HG02981 (cell line): ENCODE measurements around the gene SORL1.
A peak's percentile ranks its signal among the peaks of the same experiment; 100 is the strongest.

Source experiments
- ATAC-seq: cut with Tn5 transposase; IDR thresholded peaks from one replicate; pipeline ENCODE4 v1.9.1; 2021; ENCODE audit warnings: mild to moderate bottlenecking, moderate library complexity; ENCODE audit not compliant: unreplicated experiment

SORL1 gene

DNA sequence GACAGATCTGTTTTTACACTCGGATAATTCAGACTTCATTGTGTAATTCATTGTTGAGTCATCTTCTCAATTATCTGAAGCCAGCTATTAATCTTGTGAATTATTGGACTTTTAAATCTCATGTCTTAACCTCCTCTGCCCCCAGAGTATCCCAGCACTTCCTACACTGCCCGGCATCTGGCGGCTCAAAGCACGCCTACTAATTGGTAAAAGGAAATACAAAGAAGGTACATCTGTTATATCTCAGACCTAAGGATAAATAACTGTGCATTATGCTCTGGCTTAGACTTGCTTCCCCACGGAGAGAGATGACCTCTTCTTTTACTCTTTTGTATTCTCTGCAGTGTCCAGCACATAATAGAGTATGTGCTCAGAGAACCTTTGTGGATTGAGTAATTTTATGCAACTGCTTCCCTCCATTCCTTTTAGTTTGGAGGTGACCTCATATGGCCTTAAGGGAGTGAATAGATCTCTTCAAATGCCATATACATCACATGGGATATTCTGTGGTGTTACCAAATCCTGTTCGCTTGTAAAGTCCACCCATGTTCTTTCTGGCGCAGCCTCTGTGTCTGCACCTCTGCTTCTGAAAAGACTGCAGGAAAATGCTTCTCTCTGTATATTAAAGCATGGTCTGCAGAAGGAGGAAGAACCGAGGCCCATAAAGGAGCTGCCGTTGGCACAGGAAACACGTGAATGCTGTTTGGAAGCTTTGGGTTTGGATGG lies 126.3 kb downstream of the SORL1 start:
- no peak for ATAC-seq

- no peak for ATAC-seq
Measured at GRCh38 chr11:121580154-121580553, 128.0 kb downstream of the SORL1 start.

DNA sequence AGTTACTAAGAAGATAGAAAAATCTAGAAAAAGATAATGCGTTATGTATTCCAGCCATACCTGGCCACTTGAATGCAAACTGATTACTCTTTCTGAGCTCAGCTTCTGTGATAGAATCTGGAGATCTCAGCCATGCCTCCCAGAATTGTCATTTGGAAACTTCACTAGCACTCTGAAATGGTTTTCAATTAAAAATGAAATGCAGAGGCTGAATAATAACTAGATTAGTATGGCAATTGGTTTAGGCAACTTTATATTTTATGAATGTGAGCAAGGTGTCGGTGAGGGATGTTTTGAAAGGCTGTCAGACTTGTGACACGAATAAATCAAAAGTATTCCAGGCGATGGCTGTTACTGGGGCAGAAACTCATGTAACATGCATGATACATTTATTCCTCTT lies 129.5 kb downstream of the SORL1 start:
- ATAC-seq: no peak

- ATAC-seq: no peak
Measured at GRCh38 chr11:121582296-121582695, 130.2 kb downstream of the SORL1 start.

- no peak for ATAC-seq
Measured at GRCh38 chr11:121583825-121584224, 131.7 kb downstream of the SORL1 start.

DNA sequence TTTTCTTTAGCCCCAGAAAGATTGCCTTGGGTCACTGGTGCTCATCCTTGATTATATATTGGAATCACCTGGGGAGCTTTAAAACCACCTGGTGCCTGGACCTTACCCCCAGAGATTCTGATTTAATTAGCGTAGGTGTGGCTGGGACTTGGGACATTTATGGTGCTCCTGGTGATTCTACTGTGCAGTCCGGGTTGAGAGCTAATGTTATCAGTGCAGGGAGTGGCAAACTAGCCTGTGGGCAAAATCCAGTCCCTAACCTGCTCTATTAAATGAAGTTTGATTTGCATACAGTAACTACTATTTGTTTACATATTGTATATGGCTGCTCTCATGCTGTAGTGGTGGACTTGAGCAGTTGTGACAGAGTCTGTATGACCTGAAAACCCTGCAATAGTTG lies 134.6 kb downstream of the SORL1 start:
- ATAC-seq: no peak

DNA sequence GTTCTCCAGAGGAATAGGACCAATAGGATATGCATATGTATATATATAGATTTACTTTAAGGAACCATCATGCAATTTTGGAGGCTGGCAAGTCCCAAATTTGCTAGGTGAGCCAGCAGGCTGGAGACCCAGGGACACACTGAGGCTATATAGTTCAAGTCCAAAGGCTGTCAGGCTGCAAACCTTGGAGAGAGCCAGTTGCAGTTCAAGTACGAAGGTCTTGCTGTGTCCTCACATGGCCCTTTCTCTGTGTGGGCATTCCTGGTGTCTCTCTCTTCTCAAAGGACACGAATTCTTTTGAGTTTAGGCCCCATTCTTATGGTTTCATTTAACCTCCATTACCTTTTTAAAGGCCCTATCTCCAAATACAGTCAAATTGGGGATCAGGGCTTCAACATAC lies 135.1 kb downstream of the SORL1 start:
- no peak for ATAC-seq

DNA sequence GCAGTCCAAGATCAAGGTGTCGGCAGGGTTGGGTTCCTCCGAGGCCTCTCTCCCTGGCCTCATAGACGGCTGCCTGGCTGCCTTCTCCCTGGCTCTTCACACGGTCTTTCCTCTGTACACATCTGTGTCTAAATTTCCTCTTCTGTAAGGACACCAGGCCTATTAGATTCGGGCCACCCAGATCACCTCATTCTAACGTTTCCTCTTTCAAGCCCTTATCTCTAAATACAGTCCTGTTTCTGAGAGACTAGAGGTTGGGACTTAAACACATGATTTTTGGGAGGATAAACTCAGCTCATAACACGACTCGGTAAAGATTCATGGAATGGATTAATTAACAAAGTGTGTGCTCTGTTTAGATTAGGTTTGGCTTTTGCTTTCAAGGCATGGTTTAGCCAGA lies 136.6 kb downstream of the SORL1 start:
- no peak for ATAC-seq

DNA sequence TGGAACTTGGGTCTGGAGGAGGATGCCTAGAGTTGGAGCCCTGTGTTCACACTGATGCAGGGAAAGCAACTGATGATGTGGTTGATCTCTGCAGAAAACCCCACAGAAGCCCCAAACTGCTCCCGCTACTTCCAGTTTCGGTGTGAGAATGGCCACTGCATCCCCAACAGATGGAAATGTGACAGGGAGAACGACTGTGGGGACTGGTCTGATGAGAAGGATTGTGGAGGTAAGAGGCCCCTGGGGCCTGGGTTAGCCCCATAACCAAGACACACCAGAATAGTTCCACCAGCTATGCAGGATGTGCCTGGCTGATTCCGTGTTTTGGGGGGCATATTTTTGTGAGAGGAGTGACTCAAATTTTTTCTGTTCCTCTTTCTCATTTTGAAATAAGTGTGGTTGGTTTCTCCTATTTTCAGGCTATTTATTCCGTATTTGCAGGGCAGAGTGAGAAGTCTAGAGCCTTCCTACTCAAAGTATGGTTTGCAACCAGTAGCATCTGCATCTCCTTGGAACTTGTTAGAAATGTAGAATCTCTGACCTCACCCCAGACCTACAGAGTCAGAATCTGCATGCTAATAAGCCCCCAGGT lies 137.9 kb downstream of the SORL1 start:
- peak; percentile 80 for ATAC-seq

DNA sequence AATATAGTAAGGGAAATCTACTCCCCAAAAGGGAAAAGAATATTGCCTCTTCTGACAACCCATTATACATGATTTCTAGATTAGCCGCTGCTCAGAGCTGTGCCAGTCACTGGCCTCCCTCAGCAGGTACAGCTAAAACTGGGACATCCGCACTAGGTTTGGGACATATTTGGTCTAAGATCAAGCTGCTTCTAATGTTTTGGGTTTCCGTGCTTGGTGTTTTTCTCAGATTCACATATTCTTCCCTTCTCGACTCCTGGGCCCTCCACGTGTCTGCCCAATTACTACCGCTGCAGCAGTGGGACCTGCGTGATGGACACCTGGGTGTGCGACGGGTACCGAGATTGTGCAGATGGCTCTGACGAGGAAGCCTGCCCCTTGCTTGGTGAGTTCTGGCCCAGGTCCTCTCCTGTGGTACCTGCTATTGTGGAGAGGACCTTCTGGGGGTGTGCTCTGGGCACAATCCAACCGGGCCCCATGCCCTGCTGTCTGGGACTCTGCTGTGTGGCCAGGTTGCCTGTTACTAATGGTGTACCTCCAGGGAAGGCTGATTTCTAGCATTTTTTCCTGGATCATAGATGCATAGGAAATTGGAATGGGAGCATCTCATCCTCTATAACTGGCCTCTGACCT lies 138.8 kb downstream of the SORL1 start:
- no peak for ATAC-seq

GRCh38 chr11:121591405-121592033 lies 139.4 kb downstream of the SORL1 start:
- no peak for ATAC-seq

GRCh38 chr11:121592708-121593107 lies 140.6 kb downstream of the SORL1 start:
- no peak for ATAC-seq

DNA sequence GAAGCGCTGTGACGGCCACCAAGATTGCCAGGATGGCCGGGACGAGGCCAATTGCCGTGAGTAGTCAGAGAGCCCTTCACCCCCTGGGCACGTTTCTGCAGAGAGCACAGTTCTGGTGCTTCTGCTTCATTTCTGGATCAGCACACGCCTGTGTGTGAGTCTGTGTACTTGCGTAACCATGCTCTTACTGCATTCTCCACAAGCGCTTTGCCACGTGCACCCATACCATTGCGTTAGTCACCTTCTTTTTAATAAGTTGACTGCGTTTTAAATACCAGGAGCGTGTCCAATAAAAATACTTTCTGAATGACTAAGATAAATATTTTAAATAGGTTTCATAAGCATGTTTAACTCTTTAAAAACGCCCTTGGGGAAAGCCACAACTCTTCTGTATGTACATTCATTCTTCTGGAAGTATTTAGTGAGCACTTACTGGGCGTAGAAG lies 143.6 kb downstream of the SORL1 start:
- no peak for ATAC-seq

- ATAC-seq: no peak
Measured at GRCh38 chr11:121596195-121597155, 144.4 kb downstream of the SORL1 start.

GRCh38 chr11:121603316-121603715 lies 151.2 kb downstream of the SORL1 start:
- no peak for ATAC-seq

DNA sequence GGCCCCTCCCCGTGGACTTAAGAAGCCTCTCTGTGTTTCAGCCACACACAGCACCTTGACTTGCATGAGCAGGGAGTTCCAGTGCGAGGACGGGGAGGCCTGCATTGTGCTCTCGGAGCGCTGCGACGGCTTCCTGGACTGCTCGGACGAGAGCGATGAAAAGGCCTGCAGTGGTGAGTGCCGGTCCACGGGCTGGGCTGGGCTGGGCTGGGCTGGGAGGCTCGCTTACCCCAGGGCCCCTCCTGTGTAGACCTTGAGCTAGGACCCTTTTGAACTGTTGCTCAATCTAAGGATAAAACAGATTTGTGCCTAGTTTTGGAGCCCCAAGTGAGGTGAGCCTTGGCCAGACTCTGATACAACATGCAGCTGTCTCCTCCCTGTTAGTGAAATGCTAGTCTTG lies 152.0 kb downstream of the SORL1 start:
- ATAC-seq: no peak

DNA sequence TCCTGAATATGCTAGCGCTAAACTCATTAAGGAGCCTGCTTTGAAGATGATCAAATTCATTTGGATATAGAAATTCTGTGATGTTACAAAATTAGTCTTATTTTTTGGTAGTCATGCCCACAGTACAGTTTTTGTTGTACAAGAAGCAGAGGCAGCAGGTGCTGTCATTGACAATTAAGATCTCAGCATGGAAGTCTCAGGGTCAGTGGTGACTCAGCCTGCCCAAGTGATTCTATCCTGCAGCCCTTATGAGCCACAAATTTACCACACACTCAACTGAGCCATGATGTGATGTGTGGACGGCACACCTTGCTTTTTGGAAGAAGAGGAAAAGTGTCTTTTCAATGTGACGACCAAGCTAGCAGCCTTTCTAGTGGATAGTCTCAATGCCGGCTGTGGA lies 154.2 kb downstream of the SORL1 start:
- no peak for ATAC-seq

DNA sequence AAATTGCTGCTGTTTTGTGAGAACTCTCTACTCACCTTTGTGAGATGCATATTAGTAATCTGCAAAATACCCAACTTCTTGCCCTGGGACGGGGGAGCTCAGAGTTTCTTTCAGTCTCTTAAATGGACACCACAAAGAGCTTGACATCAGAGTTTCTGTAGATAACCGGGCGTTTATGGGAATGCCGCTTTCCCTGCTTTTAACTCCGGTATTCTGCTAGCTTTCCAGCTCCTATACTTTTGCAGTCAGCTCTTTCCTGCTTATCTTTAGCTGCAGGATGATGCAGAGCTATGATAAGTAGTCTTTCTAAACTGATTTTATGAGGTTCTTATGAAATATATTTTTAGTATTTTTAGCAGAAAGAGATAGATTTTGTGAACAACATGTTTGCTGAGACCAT lies 155.2 kb downstream of the SORL1 start:
- no peak for ATAC-seq

GRCh38 chr11:121608545-121609098 lies 156.5 kb downstream of the SORL1 start:
- no peak for ATAC-seq

DNA sequence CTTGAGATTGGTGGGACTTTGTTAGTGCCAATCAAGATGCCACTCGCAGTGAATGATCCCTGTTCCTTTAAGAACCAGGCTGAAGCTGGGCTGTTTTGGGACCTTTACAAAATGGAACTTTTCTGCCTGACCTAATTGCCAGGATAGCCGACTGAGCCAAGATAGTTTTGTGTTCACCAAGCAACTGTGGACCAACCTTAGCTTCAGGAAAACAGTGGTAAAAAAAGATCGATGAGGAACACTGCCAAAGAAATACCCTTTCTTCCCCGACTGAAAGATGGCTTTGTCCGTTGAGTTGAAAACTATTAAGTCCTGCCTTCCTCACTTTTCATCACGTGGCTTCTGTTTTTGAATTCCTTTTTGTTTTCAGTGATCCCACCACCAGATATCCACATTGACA lies 158.6 kb downstream of the SORL1 start:
- no peak for ATAC-seq
